HEK293 (cell line): ENCODE data around the gene TRIM66.

Experiments used
- YY1 ChIP-seq: fragments of 450-650 bp; formaldehyde crosslinking; IDR thresholded peaks from 2 replicates; pipeline ENCODE4 v1.5.1; 2018; ENCODE audit warnings: missing biosample characterization, missing genetic modification characterization
- ZNF23 ChIP-seq: fragments of 450-650 bp; formaldehyde crosslinking; IDR thresholded peaks from 2 replicates; pipeline ENCODE4 v1.5.1; 2016; ENCODE audit warnings: missing biosample characterization, missing genetic modification characterization, borderline replicate concordance
- ZNF549 ChIP-seq: fragments of 450-650 bp; IDR thresholded peaks from 2 replicates; pipeline ENCODE4 v1.5.1; 2018; ENCODE audit warnings: missing biosample characterization, missing genetic modification characterization, mild to moderate bottlenecking, inconsistent platforms, moderate library complexity

DNA sequence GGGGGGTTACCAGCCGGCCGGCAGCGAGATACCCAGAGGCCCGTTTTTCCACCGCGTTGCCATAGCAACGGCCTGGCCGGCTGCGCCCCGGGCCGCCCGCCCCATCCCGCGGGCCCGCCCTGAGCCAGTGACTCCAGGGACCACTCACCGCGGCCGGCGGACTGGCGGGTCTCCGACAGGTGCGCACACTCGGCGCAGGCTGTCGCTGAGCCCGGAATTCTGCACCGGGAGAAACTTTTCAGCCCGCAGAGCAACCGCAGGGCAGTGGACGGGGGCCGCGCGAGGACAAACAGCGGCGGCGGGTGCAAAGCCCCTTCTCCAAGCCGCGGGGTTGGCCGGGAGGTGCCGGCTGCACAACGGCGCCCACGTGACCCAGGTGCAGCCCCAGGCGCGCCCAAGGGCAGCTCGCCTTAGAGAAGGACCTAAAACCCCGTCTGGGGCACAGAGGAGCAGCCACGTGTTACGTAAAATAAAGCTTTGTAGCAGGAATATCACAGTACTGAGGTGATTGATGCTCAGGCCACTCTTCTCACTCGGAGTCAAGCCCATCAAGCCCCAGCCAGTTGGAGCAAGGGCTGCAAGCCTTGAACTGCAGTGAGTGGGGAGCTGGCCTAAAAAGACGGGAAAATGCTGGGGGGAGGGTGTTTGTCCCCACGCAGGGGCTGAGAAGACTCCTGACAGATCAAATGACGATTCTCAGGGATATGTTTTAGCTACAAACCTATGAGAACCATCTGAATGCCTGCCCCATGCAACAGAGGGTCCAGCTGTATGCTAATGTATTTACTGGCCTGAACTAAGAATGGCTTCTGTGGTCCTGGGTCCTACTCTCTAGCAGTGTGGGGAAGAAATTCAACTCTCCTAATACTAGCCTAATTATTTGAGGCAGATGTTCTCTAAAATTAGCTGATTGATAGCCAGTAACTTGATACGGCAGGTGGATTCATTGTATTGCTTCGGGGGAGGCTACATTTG, 88.2 kb downstream of the TRIM66 start, which contains the start of gene STK33:
- TF ChIP-seq ZNF23 (tag by site-specific recombination): no peak
- no peak for TF ChIP-seq YY1 (tag by site-specific recombination)
- TF ChIP-seq ZNF549: no peak
